ENCODE measurements around the gene BCAR1. TPM values are rescaled to one million over a fixed set of nuclear protein-coding genes. Genes with fewer than 3 reads are reported as not detected.

The BCAR1 gene
- total RNA-seq, 1 experiment from 2014 or later: 9.2 TPM

GRCh38 chr16:75229172-75230031 lies 22.0 kb downstream of the BCAR1 start:
- H3K9me3 ChIP-seq (ENCODE audit: low read length): no peaks in the 10 kb centered on the region
- no peaks in the 10 kb centered on the region for H3K79me2 ChIP-seq (ENCODE audit: low read length)
- H3K9me2 ChIP-seq (replicated peaks; ENCODE audit: insufficient read depth, low read length): no peaks in the 10 kb centered on the region
- H3K4me1 ChIP-seq (ENCODE audit: low read length): peaks cover 4% of the 10 kb centered on the region
- no peak overlapping the region for H3K27ac ChIP-seq (ENCODE audit: low read length)
- no peaks in the 10 kb centered on the region for H4K20me1 ChIP-seq (ENCODE audit: insufficient read depth, low read depth, low read length)
- H2AFZ ChIP-seq (ENCODE audit: low read length): no peak overlapping the region
- no peak overlapping the region for H3K9ac ChIP-seq (ENCODE audit: low read length)
- H3K36me3 ChIP-seq (ENCODE audit: insufficient read depth, low read length): no peaks in the 10 kb centered on the region
- no peaks in the 10 kb centered on the region for H3K27me3 ChIP-seq (ENCODE audit: low read length)
- no peak overlapping the region for H3K4me3 ChIP-seq (ENCODE audit: low read length)
- H3K4me2 ChIP-seq (ENCODE audit: low read depth, low read length, poor library complexity, severe bottlenecking): no peak overlapping the region
- DNase-seq: no peak

- no peaks in the 10 kb centered on the region for H3K27me3 ChIP-seq (ENCODE audit: low read length)
- no peak overlapping the region for H3K4me2 ChIP-seq (ENCODE audit: low read depth, low read length, poor library complexity, severe bottlenecking)
- no peak overlapping the region for H3K4me3 ChIP-seq (ENCODE audit: low read length)
- no peaks in the 10 kb centered on the region for H3K4me1 ChIP-seq (ENCODE audit: low read length)
- H2AFZ ChIP-seq (ENCODE audit: low read length): no peak overlapping the region
- no peak for DNase-seq
- no peaks in the 10 kb centered on the region for H4K20me1 ChIP-seq (ENCODE audit: insufficient read depth, low read depth, low read length)
- H3K79me2 ChIP-seq (ENCODE audit: low read length): no peaks in the 10 kb centered on the region
- no peak overlapping the region for H3K27ac ChIP-seq (ENCODE audit: low read length)
- H3K36me3 ChIP-seq (ENCODE audit: insufficient read depth, low read length): no peaks in the 10 kb centered on the region
- H3K9ac ChIP-seq (ENCODE audit: low read length): no peak overlapping the region
- H3K9me2 ChIP-seq (replicated peaks; ENCODE audit: insufficient read depth, low read length): no peaks in the 10 kb centered on the region
- H3K9me3 ChIP-seq (ENCODE audit: low read length): no peaks in the 10 kb centered on the region
These were observed 23.1 kb downstream of the BCAR1 start for GRCh38 chr16:75228143-75228976.

GRCh38 chr16:75227361-75228142 lies 23.9 kb downstream of the BCAR1 start:
- DNase-seq: no peak
- no peaks in the 10 kb centered on the region for H3K27me3 ChIP-seq (ENCODE audit: low read length)
- H4K20me1 ChIP-seq (ENCODE audit: insufficient read depth, low read depth, low read length): no peaks in the 10 kb centered on the region
- no peak overlapping the region for H3K9ac ChIP-seq (ENCODE audit: low read length)
- no peaks in the 10 kb centered on the region for H3K36me3 ChIP-seq (ENCODE audit: insufficient read depth, low read length)
- H3K79me2 ChIP-seq (ENCODE audit: low read length): no peaks in the 10 kb centered on the region
- H3K27ac ChIP-seq (ENCODE audit: low read length): no peak overlapping the region
- no peaks in the 10 kb centered on the region for H3K9me2 ChIP-seq (replicated peaks; ENCODE audit: insufficient read depth, low read length)
- no peaks in the 10 kb centered on the region for H3K9me3 ChIP-seq (ENCODE audit: low read length)
- H3K4me3 ChIP-seq (ENCODE audit: low read length): no peak overlapping the region
- no peaks in the 10 kb centered on the region for H3K4me1 ChIP-seq (ENCODE audit: low read length)
- H3K4me2 ChIP-seq (ENCODE audit: low read depth, low read length, poor library complexity, severe bottlenecking): no peak overlapping the region
- H2AFZ ChIP-seq (ENCODE audit: low read length): no peak overlapping the region

- Histone ChIP-seq H3K4me2 (ENCODE audit: low read depth, low read length, poor library complexity, severe bottlenecking) (no peak overlapping the region), H3K27ac (ENCODE audit: low read length) (no peak overlapping the region), H3K36me3 (ENCODE audit: insufficient read depth, low read length) (no peaks in the 10 kb centered on the region), H3K4me1 (ENCODE audit: low read length) (no peaks in the 10 kb centered on the region), H3K9me2 (replicated peaks; ENCODE audit: insufficient read depth, low read length) (no peaks in the 10 kb centered on the region), H3K9ac (ENCODE audit: low read length) (no peak overlapping the region), H4K20me1 (ENCODE audit: insufficient read depth, low read depth, low read length) (no peaks in the 10 kb centered on the region), H3K79me2 (ENCODE audit: low read length) (no peaks in the 10 kb centered on the region), H3K9me3 (ENCODE audit: low read length) (no peaks in the 10 kb centered on the region), H3K27me3 (ENCODE audit: low read length) (no peaks in the 10 kb centered on the region), H3K4me3 (ENCODE audit: low read length) (no peak overlapping the region), H2AFZ (ENCODE audit: low read length) (no peak overlapping the region)
- no peak for DNase-seq
These were observed 24.7 kb downstream of the BCAR1 start for GRCh38 chr16:75226550-75227360.

GRCh38 chr16:75225678-75226515 lies 25.5 kb downstream of the BCAR1 start:
- Histone ChIP-seq H3K27ac (ENCODE audit: low read length) (no peak overlapping the region), H3K27me3 (ENCODE audit: low read length) (no peaks in the 10 kb centered on the region), H3K9ac (ENCODE audit: low read length) (no peak overlapping the region), H2AFZ (ENCODE audit: low read length) (no peak overlapping the region), H3K4me2 (ENCODE audit: low read depth, low read length, poor library complexity, severe bottlenecking) (no peak overlapping the region), H3K79me2 (ENCODE audit: low read length) (no peaks in the 10 kb centered on the region), H4K20me1 (ENCODE audit: insufficient read depth, low read depth, low read length) (no peaks in the 10 kb centered on the region), H3K36me3 (ENCODE audit: insufficient read depth, low read length) (no peaks in the 10 kb centered on the region), H3K9me3 (ENCODE audit: low read length) (no peaks in the 10 kb centered on the region), H3K4me3 (ENCODE audit: low read length) (no peak overlapping the region), H3K4me1 (ENCODE audit: low read length) (no peaks in the 10 kb centered on the region), H3K9me2 (replicated peaks; ENCODE audit: insufficient read depth, low read length) (no peaks in the 10 kb centered on the region)
- DNase-seq: no peak

DNA sequence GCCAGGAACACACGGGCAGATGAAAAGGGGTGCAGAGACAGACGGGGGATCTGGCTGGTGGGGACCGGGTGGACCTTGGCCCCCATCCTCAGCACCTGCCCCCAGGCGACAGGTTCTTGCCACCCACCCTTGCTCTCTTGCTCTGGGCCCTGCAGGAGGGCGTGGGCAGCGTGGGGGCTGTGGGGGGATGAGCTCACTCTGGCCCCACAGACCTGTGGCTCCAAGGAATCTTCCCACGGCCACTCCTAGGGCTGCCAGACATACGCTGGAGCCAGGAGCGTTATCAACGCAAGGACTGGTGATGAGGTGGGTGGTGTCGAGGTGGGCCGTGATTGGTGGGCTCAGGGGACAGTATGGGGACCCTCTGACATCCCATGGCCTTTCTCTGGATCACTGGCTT lies 26.3 kb downstream of the BCAR1 start:
- H3K79me2 ChIP-seq (ENCODE audit: low read length): no peaks in the 10 kb centered on the region
- no peaks in the 10 kb centered on the region for H3K27me3 ChIP-seq (ENCODE audit: low read length)
- H3K4me3 ChIP-seq (ENCODE audit: low read length): no peak overlapping the region
- no peak overlapping the region for H3K9ac ChIP-seq (ENCODE audit: low read length)
- H3K36me3 ChIP-seq (ENCODE audit: insufficient read depth, low read length): no peaks in the 10 kb centered on the region
- H3K4me2 ChIP-seq (ENCODE audit: low read depth, low read length, poor library complexity, severe bottlenecking): no peak overlapping the region
- H3K9me2 ChIP-seq (replicated peaks; ENCODE audit: insufficient read depth, low read length): no peaks in the 10 kb centered on the region
- H2AFZ ChIP-seq (ENCODE audit: low read length): no peak overlapping the region
- no peak overlapping the region for H3K27ac ChIP-seq (ENCODE audit: low read length)
- no peaks in the 10 kb centered on the region for H3K9me3 ChIP-seq (ENCODE audit: low read length)
- H4K20me1 ChIP-seq (ENCODE audit: insufficient read depth, low read depth, low read length): no peaks in the 10 kb centered on the region
- H3K4me1 ChIP-seq (ENCODE audit: low read length): no peaks in the 10 kb centered on the region
- DNase-seq: no peak

Data from Karpas-422 (cell line).